ENCODE measurements around the gene MBD1.
A peak's percentile ranks its signal among the peaks of the same experiment; 100 is the strongest.
"Not testable (repeated sequence)": the region's sequence is repeated elsewhere in the genome, so short reads cannot be mapped to it uniquely, and the experiment has no call there.

MBD1 gene

DNA sequence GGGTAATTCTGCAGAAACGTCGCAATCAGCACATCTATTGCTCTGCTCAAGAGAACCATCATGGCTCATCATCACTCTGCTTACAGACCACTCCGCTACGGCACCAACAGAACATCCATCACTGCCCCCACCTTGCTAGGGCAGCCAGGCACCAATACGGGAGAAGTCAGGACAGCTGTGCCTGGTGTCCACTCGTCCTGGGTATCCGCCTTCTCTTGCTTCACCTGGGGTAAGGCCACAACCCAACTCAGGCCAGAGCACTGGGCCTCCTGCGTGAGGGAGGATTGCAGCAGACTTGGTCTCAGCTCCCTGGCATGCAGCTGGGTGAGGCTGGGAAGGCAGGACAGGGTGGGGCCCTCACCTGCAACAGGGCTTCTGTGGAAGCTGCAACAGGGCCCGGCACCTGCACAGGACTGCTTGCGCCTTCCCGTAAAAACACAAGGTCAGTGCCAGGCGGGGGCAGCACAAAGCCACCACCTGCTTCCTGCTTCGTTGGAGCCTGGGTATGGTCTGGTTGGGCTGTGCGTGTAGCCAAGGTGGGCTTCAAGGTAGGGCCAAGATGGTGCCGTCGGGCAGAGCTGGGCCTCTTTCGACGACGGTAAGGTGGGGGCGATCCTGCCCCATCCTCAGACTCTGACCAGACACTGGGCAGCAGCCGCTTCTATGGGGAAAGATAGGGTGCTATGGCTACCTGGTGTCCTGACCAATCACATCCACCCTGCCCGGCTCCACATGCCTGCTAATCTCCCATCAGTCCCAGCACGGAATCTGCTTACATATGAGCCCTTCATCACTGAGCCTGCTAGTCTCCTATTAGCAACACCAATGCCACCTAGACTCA lies 7.9 kb downstream of the MBD1 start:
- DNase-seq (ENCODE audit: low read depth): no peak

DNA sequence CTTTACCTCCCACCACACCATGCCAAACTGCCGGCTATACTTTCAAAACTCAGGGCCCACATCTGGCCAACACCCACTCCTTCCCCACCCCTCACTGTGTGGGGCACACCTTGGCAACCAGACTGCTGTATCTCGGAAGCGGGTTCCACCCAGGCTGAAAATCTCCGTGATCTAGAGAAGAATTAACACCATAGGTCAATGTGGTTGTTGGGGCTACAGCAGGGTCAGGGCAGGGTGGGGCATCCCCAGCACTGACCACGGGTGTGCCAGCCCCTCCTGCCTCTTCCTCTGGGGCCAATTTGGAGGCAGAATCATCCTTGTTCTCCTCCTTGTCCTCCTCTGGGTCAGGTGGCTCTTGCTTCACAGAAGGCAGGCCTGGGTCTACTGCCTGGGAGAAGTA lies 8.8 kb downstream of the MBD1 start:
- DNase-seq (ENCODE audit: low read depth): no peak

DNA sequence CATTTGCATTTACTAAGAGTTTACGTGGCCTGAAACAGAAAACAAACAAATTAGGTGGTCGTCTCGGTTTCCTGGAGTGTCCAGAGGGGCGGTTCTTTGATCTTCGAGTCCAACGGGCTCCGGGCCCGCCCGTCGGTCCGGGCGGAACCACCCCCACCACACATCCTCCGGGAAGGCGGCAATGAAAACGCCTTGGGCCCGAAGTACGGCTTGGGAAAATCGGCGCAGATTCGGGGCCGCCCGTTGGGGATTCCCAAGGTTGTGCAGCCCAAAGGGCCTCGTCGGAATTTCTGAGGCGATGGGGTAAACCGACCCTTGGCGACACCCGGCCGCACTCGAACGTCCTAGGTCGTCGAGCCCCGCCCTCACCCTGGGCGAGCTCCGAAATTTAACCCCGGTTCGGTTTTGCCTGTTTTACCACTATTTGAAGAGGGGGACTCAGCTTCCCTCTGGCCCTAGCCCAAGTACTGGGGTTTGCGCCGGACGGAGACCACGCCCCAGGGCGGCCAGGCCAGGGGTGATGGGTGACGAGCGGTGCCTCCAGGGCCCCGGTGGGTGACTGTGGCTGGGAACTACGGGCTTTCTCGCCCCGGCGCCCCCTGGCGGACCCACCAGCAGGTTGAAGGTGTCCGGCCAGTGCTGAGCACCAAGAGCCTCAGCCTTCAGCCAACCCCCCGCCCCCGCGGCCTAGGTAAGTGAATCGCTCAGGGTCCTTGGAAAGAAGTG lies 13.1 kb downstream of the MBD1 start:
- DNase-seq (ENCODE audit: low read depth): peak; percentile 62

DNA sequence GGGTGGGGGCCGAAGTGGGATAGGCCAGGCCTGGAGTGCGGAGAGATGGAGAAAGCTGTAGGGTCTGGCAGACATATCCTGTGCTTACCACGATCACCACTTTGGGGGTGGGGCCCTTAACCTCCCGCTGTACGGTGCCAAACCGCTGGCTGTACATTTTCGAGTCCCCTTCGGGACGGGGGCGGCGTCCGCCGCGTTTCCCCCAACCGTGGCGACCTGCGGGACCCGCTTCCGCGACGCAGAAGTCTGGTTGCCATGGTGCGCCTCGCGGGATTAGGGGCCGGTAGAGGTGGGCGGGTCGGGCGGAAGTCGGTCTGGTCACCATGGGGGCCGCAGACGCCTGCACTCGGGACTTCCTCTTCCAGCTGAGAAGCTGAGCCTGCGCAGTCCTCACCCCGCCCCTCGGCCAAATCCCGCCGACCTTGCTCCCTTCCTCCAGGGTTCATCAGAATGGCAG lies 15.0 kb downstream of the MBD1 start, which contains the start of gene CFAP53:
Gene CFAP53 (minus strand): TSS at position 248 of the 457 bp plus-strand sequence. CDS start 91 bp downstream, at position 157.
- peak; percentile 76 for DNase-seq (ENCODE audit: low read depth)

DNA sequence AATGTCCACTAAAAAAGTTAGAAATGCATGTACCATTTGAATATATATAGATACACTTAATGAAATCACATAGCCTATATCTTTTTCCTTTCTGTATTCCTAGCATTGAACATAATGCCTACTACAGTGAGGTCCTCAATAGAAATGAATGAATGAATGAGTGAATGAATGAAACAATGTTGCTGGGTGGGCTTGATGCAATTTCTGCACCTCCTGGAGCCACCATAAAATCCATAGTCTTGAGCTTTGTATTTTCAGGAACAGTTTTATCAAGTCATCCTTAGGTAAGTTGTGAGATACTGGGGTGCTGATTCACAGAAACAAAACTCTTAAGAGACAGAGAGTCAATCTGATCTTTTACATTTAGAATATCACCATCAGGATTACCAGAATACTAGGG lies 18.3 kb downstream of the MBD1 start:
- no peak for DNase-seq (ENCODE audit: low read depth)

DNA sequence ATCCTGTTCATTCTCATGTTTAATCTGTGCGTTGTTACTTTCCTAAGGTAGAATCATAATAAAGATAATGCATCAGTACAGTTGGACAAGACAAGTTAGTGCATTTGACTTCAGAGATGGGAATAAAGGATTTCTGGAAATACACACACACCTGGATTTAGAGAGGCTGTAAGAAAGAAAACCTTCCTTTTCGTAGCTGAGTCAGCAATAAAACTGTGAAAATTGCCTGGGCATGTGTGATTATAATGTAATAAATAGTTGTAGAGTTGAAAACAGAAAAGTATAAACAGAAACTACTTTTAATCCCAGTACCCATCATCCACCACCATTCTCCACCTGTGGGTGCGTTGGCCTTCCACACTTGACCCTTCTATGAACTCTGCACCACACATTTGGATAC lies 30.4 kb downstream of the MBD1 start:
- no peak for DNase-seq (ENCODE audit: low read depth)

DNA sequence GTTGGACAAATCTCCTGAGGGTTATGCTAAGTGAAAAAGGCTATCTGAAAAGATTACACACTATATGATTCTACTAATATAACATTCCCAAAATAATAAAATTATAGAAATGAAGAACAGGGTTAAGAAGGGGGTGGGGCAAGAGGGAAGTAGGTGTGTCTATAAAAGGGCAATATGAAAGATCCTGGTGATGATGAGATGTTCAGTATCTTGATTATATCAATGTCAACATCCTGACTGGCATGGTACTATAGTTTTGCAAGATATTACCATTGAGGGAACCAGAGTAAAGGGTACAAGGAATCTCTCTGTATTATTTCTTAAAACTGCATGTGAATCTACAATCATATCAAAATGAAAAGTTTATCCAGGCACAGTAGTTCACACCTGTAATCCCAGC lies 31.7 kb downstream of the MBD1 start:
- DNase-seq (ENCODE audit: low read depth): no peak

DNA sequence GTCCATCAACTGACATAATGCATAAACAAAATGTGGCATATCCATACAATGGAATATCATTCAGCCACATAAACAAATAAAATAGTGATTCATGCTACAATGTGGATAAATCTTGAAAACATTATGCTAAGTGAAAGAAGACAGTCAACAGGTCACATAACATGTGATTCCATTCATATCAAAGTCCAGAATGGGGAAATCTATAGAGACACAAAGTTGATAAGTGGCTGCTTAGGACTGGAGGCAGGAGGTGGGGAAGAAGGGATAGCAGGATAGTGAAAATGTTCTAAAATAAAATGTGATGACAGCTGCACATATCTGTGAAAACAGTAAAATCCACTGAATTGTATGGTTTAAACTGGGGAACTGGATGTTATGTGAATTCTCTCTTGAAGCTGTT lies 33.8 kb downstream of the MBD1 start:
- no peak for DNase-seq (ENCODE audit: low read depth)

DNA sequence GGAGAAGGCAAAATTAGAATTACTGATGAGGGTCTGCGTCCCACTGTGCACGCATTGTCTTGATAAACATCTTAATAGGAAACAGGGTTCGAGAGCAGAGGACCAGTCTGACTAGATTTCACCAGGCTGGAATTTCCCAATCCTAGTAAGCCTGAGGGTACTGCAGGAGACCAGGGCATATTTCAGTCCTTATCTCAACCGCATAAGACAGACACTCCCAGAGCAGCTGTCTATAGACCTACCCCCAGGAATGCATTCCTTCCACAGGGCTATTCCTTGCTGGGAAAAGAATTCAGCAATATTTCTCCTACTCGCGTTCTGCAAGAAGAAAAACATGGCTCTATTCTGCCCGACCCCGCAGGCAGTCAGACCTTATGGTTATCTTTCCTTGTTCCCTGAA lies 39.6 kb downstream of the MBD1 start:
- DNase-seq (ENCODE audit: low read depth): not testable (repeated sequence)

DNA sequence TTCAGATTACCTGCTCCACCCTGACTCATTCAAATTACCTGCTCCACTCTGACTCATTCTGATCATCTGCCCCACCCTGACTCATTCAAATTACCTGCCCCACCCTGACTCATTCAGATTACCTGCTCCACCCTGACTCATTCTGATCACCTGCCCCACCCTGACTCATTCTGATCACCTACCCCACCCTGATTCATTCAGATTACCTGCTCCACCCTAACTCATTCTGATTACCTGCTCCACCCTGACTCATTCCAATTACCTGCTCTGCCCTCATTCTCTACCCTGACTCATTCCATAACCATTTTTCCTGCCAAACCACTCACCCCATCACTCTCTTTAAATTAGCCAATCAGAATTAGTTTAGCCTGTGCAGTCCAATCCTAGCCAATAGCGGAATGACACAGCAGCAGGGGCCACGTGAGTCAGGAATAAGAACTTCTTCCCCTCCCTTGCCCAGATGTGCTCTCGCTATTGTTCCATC lies 41.2 kb downstream of the MBD1 start:
- no peak for DNase-seq (ENCODE audit: low read depth)

DNA sequence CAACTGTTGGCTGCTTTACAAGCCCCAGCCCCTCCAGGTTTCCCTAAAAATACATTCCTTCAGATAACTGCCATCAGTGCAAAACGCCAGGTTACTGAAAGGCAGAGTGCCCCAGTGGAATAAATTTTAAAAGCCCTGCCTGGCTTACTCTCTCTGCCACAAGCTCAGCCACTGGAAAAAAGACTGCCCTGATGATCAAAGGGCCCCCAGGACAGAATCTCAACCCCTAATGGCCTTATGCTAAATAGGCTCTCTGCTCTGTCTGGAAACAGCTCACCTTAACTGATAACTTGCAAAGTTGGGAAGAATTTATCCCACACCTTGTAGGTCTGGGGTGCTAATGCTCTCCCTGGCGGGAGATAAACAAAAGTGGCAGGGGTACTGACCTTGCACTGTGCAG lies 48.9 kb downstream of the MBD1 start:
- DNase-seq (ENCODE audit: low read depth): no peak

DNA sequence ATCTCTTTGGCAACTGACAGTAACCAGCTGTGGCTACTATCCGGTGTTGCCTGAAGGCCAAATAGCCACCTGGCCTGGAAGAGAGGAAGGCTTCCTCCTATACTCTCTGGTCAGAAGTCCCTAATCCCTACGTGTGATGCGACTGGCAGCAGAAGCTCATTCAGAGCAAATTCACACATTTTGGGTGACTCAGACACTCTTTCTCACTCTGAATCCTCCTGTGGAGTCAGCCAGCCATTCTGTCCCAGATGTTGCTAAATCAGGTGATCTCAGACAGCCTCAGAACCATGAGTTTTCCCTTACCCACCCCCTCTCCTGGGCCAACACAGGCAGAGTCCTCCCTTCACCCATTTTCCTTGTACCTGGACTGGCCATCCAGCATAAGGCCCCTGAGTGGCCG lies 49.7 kb downstream of the MBD1 start:
- no peak for DNase-seq (ENCODE audit: low read depth)

DNA sequence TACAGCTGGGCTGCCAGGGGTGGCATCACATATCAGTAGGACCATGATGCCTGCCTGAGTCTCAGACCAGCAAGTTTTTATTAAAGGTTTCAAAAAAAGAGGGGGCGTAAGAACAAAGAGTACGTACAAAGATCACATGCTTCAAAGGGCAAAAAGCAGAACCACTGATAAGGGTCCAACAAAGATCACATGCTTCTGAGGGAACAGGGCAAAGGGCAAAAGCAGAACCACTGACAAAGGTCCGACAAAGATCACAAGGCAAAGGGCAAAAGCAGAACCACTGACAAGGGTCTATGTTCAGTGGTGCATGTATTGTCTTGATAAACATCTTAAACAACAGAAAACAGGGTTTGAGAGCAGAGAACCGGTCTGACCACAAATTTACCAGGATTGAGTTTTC lies 61.1 kb downstream of the MBD1 start:
- not testable (repeated sequence) for DNase-seq (ENCODE audit: low read depth)

Measured in activated T-helper 1 cell treated with Interleukin-2 at 50 U/mL for 16 hours (primary cell).